Measurements from ENCODE around the gene PARK7.

DNA sequence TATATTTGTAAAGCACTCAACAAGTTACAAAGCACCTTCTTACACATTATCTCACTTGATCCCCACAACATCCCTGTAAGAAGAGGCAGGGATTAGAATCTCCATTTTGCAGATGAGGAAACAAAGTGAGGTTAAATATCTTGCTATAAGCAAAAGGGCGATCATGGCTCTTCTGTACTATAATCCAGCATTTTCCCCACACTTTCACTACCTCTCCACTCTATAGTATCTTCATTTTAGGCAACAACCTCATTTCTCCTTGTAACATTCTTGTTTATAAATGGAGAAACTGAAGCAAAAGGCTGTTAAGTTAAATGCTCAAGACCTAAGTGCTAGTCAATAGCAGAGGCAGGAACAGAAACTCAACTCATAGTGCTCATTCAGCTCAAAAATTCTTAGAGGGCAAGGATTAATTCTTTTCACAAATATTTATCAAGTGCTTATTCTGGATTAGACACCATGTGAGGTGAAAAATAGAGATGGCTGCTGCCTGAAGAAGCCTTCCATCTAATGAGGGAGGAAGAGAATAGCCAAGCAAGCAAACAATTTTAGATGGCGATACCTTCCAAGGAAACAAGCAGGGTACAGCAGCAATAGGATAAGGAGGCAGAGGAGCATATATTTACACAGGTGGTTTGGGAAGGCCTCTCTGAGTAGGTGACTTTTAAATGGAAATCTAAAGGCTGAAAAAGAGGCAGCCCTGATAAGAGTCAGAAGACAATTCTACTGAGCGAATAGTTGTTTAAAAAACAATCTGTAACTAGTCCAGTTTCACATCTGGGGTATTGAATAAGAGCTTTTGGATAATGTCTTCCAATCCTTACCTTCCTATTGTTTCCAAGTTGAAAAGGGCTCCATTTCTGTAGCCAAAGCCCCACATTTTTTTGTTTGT, 61.1 kb downstream of the PARK7 start:
- TF ChIP-seq CTCF (IDR thresholded peaks at IDR 0.05; ENCODE audit: insufficient read depth, low read length, poor library complexity, severe bottlenecking) (no peak), EZH2phosphoT487 (conservative IDR thresholded peaks at IDR 0.05; ENCODE audit: low read length) (no peak)

Data from SU-DHL-6 (cell line).